Measurements from ENCODE around the gene SORCS3.

GRCh38 chr10:104657036-104657435 lies 15.9 kb downstream of the SORCS3 start:
- TF ChIP-seq, protein P1, sequence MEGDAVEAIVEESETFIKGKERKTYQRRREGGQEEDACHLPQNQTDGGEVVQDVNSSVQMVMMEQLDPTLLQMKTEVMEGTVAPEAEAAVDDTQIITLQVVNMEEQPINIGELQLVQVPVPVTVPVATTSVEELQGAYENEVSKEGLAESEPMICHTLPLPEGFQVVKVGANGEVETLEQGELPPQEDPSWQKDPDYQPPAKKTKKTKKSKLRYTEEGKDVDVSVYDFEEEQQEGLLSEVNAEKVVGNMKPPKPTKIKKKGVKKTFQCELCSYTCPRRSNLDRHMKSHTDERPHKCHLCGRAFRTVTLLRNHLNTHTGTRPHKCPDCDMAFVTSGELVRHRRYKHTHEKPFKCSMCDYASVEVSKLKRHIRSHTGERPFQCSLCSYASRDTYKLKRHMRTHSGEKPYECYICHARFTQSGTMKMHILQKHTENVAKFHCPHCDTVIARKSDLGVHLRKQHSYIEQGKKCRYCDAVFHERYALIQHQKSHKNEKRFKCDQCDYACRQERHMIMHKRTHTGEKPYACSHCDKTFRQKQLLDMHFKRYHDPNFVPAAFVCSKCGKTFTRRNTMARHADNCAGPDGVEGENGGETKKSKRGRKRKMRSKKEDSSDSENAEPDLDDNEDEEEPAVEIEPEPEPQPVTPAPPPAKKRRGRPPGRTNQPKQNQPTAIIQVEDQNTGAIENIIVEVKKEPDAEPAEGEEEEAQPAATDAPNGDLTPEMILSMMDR (IDR thresholded peaks at IDR 0.05) = no peak
- no peak for TF ChIP-seq POLR2A (IDR thresholded peaks at IDR 0.05)
